Measurements from ENCODE around the gene PNPLA7.

The PNPLA7 gene

DNA sequence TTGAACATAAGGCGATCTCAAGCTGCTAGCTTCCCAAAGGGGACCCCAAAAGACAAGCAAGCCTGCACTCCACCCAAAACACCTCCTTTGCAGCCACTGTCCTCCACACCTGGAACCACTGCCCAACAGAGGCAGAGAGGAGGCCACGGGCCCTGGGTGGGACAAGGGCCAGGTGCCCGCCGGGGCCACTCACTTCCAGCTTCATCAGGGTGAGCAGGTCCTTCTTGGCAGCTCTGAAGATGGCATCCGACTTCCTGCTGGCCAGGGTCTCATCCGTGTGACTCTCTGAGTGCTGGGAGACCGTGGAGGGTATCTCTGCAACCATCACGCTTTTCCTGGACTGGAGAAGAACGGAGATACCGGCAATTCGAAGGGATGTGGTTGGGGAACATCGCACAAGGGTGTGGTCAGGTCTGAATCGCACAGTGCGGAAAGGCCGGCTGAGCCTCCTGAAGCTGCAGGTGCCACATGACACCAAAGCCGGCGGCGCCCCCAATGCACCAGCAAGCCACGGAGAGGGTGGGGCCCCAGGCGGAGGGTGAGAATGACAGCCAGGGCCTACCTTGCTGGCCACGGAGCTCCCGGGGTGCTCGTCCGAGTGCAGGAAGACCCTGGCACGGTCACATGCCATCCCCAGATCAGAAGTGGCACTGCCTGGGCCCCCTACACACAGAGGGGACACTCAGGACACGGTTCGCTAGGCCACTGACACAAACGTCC, 44.6 kb downstream of the PNPLA7 start:
- Histone ChIP-seq H3K27ac (ENCODE audit: insufficient read depth, low read length, poor library complexity, severe bottlenecking) (no peak overlapping the region), H3K4me1 (ENCODE audit: control insufficient read depth, insufficient read depth, low read length, poor library complexity, severe bottlenecking) (no peaks in the 10 kb centered on the region), H3K36me3 (ENCODE audit: control insufficient read depth, insufficient read depth, low read length) (no peaks in the 10 kb centered on the region), H3K4me3 (ENCODE audit: insufficient read depth, low read depth, low read length, poor library complexity, severe bottlenecking) (no peak overlapping the region), H3K27me3 (replicated peaks; ENCODE audit: control insufficient read depth, insufficient read depth, low read length, poor library complexity, severe bottlenecking) (no peaks in the 10 kb centered on the region), H3K9me3 (ENCODE audit: control insufficient read depth, low read length) (no peaks in the 10 kb centered on the region)
- DNase-seq, result no peak

GRCh38 chr9:137504432-137504777, 45.8 kb downstream of the PNPLA7 start:
- no peak for DNase-seq
- H3K36me3 ChIP-seq (ENCODE audit: control insufficient read depth, insufficient read depth, low read length), result no peaks in the 10 kb centered on the region
- no peaks in the 10 kb centered on the region for H3K4me1 ChIP-seq (ENCODE audit: control insufficient read depth, insufficient read depth, low read length, poor library complexity, severe bottlenecking)
- H3K27me3 ChIP-seq (replicated peaks; ENCODE audit: control insufficient read depth, insufficient read depth, low read length, poor library complexity, severe bottlenecking), result no peaks in the 10 kb centered on the region
- H3K4me3 ChIP-seq (ENCODE audit: insufficient read depth, low read depth, low read length, poor library complexity, severe bottlenecking), result no peak overlapping the region
- no peaks in the 10 kb centered on the region for H3K9me3 ChIP-seq (ENCODE audit: control insufficient read depth, low read length)
- no peak overlapping the region for H3K27ac ChIP-seq (ENCODE audit: insufficient read depth, low read length, poor library complexity, severe bottlenecking)

DNA sequence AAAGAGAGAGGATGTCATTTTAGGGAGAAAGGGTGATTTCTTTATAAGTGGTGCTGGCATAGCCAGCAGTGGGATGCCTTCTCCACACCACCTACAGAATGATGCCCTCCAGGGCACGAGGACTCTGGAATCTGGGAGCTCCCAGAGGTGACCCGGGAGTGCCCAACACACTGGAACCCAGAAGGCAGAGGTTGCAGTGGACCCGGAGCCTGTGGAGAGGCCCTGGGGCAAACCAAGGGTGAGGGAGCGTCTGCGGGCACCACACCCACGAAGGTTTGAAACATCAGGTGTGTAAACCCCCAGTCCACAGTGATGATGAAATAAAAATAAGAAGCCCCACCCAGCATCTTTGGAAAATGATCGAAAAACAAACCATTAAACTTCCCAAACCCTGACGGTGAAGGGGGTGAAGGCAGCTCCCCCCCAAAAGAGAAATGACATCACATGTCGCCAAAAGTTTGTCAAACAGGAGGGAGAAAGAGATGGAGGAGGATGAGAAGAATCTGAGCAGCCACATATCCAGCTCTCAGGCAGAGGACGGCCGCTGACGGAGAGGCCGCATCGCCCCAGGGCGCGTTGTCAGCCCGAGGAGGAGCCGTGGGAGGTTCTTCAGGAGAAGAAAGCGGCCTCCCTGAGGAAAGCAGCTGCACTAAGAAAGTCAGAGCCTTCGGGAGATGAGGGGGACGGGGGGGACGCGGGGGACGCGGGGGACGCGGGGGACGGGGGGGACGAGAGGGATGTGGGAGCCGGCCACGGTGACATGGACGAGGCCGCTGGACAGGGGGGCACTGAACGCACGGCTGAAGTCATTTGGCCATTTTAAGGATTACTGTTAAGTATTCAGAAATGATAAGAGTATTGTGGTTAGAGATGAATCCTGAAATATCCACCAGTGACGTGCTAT, 47.9 kb downstream of the PNPLA7 start:
- H3K4me3 ChIP-seq (ENCODE audit: insufficient read depth, low read depth, low read length, poor library complexity, severe bottlenecking), result no peak overlapping the region
- no peak overlapping the region for H3K27ac ChIP-seq (ENCODE audit: insufficient read depth, low read length, poor library complexity, severe bottlenecking)
- no peaks in the 10 kb centered on the region for H3K36me3 ChIP-seq (ENCODE audit: control insufficient read depth, insufficient read depth, low read length)
- no peaks in the 10 kb centered on the region for H3K4me1 ChIP-seq (ENCODE audit: control insufficient read depth, insufficient read depth, low read length, poor library complexity, severe bottlenecking)
- no peaks in the 10 kb centered on the region for H3K9me3 ChIP-seq (ENCODE audit: control insufficient read depth, low read length)
- H3K27me3 ChIP-seq (replicated peaks; ENCODE audit: control insufficient read depth, insufficient read depth, low read length, poor library complexity, severe bottlenecking), result no peaks in the 10 kb centered on the region
- DNase-seq, result no peak

- no peak overlapping the region for H3K4me3 ChIP-seq (ENCODE audit: insufficient read depth, low read depth, low read length, poor library complexity, severe bottlenecking)
- DNase-seq, result no peak
- H3K9me3 ChIP-seq (ENCODE audit: control insufficient read depth, low read length), result no peaks in the 10 kb centered on the region
- no peak overlapping the region for H3K27ac ChIP-seq (ENCODE audit: insufficient read depth, low read length, poor library complexity, severe bottlenecking)
- no peaks in the 10 kb centered on the region for H3K27me3 ChIP-seq (replicated peaks; ENCODE audit: control insufficient read depth, insufficient read depth, low read length, poor library complexity, severe bottlenecking)
- H3K36me3 ChIP-seq (ENCODE audit: control insufficient read depth, insufficient read depth, low read length), result no peaks in the 10 kb centered on the region
- H3K4me1 ChIP-seq (ENCODE audit: control insufficient read depth, insufficient read depth, low read length, poor library complexity, severe bottlenecking), result no peaks in the 10 kb centered on the region
These were observed 48.7 kb downstream of the PNPLA7 start for GRCh38 chr9:137501457-137501856.

DNA sequence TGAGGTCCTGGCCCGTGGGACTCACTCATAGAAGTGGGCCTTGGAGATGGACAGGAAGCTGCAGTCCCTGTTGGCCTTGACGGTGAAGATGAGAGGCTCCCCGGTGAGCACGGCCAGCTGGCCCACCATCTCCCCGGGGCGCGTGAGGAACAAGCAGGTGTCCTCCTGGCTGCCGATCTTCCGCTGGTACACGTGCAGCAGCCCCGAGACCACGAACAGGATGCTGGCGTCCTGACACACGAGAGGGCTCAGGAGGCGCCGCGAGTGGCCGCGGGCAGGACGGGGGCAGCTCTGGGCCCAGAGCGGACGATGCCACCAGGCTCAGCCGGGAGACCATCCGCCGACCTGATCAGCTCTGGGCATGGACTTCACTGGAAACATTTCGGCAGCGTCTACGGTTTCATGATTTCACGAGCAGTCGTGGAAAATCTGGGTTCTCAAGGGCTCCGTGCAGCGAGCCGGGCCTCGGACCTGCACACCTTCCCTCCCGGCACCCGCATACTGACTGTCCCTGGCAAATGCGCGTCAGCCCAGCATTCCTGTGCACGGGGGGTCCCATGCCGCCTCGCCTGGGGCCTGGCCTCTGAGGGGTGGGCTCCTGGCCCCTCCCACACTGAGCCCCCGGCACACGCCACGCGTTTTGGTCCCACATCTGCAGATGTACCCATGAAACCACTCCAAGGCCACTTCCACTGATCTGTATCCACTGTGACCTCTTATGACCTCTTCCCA, 49.4 kb downstream of the PNPLA7 start:
- H3K4me1 ChIP-seq (ENCODE audit: control insufficient read depth, insufficient read depth, low read length, poor library complexity, severe bottlenecking), result no peaks in the 10 kb centered on the region
- no peaks in the 10 kb centered on the region for H3K36me3 ChIP-seq (ENCODE audit: control insufficient read depth, insufficient read depth, low read length)
- no peaks in the 10 kb centered on the region for H3K9me3 ChIP-seq (ENCODE audit: control insufficient read depth, low read length)
- H3K27ac ChIP-seq (ENCODE audit: insufficient read depth, low read length, poor library complexity, severe bottlenecking), result no peak overlapping the region
- no peak for DNase-seq
- H3K27me3 ChIP-seq (replicated peaks; ENCODE audit: control insufficient read depth, insufficient read depth, low read length, poor library complexity, severe bottlenecking), result no peaks in the 10 kb centered on the region
- no peak overlapping the region for H3K4me3 ChIP-seq (ENCODE audit: insufficient read depth, low read depth, low read length, poor library complexity, severe bottlenecking)

- no peaks in the 10 kb centered on the region for H3K27me3 ChIP-seq (replicated peaks; ENCODE audit: control insufficient read depth, insufficient read depth, low read length, poor library complexity, severe bottlenecking)
- H3K4me3 ChIP-seq (ENCODE audit: insufficient read depth, low read depth, low read length, poor library complexity, severe bottlenecking), result no peak overlapping the region
- no peak overlapping the region for H3K27ac ChIP-seq (ENCODE audit: insufficient read depth, low read length, poor library complexity, severe bottlenecking)
- DNase-seq, result no peak
- H3K4me1 ChIP-seq (ENCODE audit: control insufficient read depth, insufficient read depth, low read length, poor library complexity, severe bottlenecking), result no peaks in the 10 kb centered on the region
- no peaks in the 10 kb centered on the region for H3K9me3 ChIP-seq (ENCODE audit: control insufficient read depth, low read length)
- no peaks in the 10 kb centered on the region for H3K36me3 ChIP-seq (ENCODE audit: control insufficient read depth, insufficient read depth, low read length)
These were observed 50.1 kb downstream of the PNPLA7 start for GRCh38 chr9:137499858-137500661.

GRCh38 chr9:137499416-137499815, 50.8 kb downstream of the PNPLA7 start:
- Histone ChIP-seq H3K36me3 (ENCODE audit: control insufficient read depth, insufficient read depth, low read length) (no peaks in the 10 kb centered on the region), H3K9me3 (ENCODE audit: control insufficient read depth, low read length) (no peaks in the 10 kb centered on the region), H3K27ac (ENCODE audit: insufficient read depth, low read length, poor library complexity, severe bottlenecking) (no peak overlapping the region), H3K4me1 (ENCODE audit: control insufficient read depth, insufficient read depth, low read length, poor library complexity, severe bottlenecking) (no peaks in the 10 kb centered on the region), H3K27me3 (replicated peaks; ENCODE audit: control insufficient read depth, insufficient read depth, low read length, poor library complexity, severe bottlenecking) (no peaks in the 10 kb centered on the region), H3K4me3 (ENCODE audit: insufficient read depth, low read depth, low read length, poor library complexity, severe bottlenecking) (no peak overlapping the region)
- no peak for DNase-seq

DNA sequence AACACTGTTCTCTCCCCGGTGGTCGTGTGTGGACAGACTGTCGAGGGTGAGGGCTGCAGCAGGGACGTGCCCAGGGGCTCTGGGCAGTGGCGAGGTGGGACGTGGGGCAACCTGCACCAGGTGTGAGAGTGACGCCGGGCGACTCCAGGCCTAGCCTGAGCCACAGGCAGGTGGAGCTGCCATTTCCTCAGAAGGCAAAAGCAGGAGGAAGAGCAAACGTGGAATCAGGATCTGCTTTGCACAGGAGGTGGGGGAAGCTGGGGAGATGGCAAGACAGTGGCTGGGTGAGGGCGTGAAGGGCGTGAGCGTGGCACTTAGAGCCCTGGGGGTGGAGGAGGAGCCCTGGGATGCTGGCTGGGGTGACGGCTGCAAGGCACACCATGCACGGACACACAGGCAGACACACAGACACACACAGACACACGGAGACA, 51.5 kb downstream of the PNPLA7 start:
- no peak for DNase-seq
- Histone ChIP-seq H3K27ac (ENCODE audit: insufficient read depth, low read length, poor library complexity, severe bottlenecking) (no peak overlapping the region), H3K36me3 (ENCODE audit: control insufficient read depth, insufficient read depth, low read length) (no peaks in the 10 kb centered on the region), H3K4me1 (ENCODE audit: control insufficient read depth, insufficient read depth, low read length, poor library complexity, severe bottlenecking) (no peaks in the 10 kb centered on the region), H3K9me3 (ENCODE audit: control insufficient read depth, low read length) (no peaks in the 10 kb centered on the region), H3K27me3 (replicated peaks; ENCODE audit: control insufficient read depth, insufficient read depth, low read length, poor library complexity, severe bottlenecking) (no peaks in the 10 kb centered on the region), H3K4me3 (ENCODE audit: insufficient read depth, low read depth, low read length, poor library complexity, severe bottlenecking) (no peak overlapping the region)

DNA sequence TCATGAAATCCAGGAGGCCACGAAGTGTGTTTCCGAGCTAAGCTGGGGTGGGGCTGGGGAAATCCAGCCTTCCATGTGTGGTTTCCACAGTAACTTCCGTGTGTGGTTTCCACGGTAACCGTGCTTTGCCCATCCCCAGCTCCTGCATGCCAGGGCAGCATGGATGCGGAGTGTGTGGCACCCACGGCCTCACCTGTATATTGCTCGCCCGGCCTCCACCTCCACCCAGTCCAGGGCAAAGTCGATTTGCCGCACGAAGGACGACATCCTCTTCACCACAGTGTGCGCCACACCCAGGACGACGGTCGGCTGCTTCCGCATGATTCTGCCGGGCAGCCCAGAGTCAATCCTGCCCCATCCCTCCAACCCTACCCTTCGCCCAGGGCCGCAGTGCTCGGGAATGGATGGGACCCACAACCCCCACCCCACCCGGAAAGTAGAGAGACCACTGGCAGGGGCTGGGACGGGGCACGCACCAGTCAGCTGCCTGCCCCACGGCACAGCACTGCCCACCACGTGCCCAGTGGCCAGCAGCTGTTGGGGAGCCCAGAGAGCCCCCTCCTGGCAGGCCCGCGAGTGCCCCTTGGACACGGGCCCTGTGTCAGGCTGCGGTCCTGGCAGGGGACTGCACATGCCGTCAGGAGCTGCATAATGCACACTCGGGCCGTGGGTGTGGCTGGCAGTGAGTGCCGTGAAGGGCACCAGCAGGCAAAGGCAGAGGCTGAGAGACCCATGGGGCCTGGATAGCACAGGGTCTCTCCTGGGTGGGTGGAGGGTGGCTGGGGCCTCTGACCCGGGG, 52.1 kb downstream of the PNPLA7 start:
- DNase-seq, result no peak
- no peak overlapping the region for H3K4me3 ChIP-seq (ENCODE audit: insufficient read depth, low read depth, low read length, poor library complexity, severe bottlenecking)
- H3K27ac ChIP-seq (ENCODE audit: insufficient read depth, low read length, poor library complexity, severe bottlenecking), result no peak overlapping the region
- H3K4me1 ChIP-seq (ENCODE audit: control insufficient read depth, insufficient read depth, low read length, poor library complexity, severe bottlenecking), result no peaks in the 10 kb centered on the region
- no peaks in the 10 kb centered on the region for H3K36me3 ChIP-seq (ENCODE audit: control insufficient read depth, insufficient read depth, low read length)
- H3K27me3 ChIP-seq (replicated peaks; ENCODE audit: control insufficient read depth, insufficient read depth, low read length, poor library complexity, severe bottlenecking), result no peaks in the 10 kb centered on the region
- H3K9me3 ChIP-seq (ENCODE audit: control insufficient read depth, low read length), result no peaks in the 10 kb centered on the region
